ENCODE measurements around the gene TRMU.

GRCh38 chr22:46380069-46380468 lies 44.6 kb downstream of the TRMU start:
- TF ChIP-seq CTCF (IDR thresholded peaks at IDR 0.05; ENCODE audit: poor library complexity) (no peak), EZH2 (IDR thresholded peaks at IDR 0.05; ENCODE audit: borderline replicate concordance) (no peak), EZH2phosphoT487 (IDR thresholded peaks at IDR 0.05; ENCODE audit: low read depth, severe bottlenecking, unreplicated experiment) (no peak)

Data from hepatocyte (in vitro differentiated cells).